ENCODE data around the gene PSPC1.
A peak's percentile ranks its signal among the peaks of the same experiment; 100 is the strongest.
"Not testable (repeated sequence)": the region's sequence is repeated elsewhere in the genome, so short reads cannot be mapped to it uniquely, and the experiment has no call there.

The PSPC1 gene, protein sequence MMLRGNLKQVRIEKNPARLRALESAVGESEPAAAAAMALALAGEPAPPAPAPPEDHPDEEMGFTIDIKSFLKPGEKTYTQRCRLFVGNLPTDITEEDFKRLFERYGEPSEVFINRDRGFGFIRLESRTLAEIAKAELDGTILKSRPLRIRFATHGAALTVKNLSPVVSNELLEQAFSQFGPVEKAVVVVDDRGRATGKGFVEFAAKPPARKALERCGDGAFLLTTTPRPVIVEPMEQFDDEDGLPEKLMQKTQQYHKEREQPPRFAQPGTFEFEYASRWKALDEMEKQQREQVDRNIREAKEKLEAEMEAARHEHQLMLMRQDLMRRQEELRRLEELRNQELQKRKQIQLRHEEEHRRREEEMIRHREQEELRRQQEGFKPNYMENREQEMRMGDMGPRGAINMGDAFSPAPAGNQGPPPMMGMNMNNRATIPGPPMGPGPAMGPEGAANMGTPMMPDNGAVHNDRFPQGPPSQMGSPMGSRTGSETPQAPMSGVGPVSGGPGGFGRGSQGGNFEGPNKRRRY

DNA sequence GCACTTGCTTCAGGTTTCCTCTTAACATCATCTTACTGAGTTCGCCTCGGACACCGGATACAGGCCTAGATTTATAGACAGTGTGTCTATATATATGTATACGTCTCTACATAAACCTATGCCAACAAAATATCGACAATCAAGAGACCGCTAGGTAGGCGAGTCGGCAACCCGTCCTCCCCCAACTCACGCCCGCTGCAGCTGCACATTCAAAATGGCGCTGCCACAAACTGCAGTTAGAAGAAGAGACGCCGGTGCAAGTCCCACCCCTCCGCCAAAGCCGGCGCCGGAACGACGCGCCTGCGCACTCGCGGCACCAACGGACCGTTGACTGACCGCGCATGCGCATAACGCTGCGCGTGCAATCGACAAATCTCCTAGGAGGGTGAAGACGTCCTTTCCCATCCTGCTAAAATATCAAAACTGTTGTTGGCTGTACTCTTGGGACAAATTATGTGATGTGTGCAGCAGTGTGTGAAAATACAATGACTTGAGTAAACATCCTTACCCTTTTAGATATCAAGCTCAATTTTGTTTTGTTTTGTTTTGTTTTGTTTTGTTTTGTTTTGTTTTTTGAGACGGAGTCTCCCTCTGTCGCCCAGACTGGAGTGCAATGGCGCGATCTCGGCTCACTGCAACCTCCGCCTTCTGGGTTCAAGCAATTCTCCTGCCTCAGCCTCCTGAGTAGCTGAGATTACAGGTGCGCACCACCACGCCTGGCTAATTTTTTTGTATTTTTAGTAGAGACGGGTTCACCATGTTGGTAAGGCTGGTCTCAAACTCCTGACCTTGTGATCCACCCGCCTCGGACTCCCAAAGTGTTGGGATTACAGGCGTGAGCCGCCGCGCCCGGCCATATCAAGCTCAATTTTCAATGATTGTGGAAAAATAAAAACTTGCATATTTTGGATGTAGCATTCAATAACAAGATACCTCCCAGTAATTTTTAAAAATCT, at the start of gene PSPC1:
Gene PSPC1, minus strand, starts transcription at position 219 of the 956 bp plus-strand sequence. Its CDS starts 188 bp downstream, at position 31.
- DNase-seq (ENCODE audit: low read depth in 2 of 2) = peak; percentile 91 to 92

DNA sequence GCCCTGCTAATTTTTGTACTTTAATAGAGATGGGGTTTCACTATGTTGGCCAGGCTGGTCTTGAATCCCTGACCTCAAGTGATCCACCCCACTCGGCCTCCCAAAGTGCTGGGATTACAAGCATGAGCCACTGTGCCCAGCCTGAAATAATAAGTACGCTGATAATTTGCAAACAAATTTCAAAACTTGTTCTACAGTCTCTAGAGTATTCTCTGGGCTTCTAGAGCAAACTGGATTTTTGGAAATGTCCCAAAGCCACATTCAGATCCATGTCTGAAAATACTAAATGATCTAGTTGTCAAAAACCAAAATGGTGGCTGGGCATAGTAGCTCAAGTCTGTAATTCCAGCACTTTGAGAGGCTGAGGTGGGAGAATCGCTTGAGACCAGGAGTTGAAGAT, 39.9 kb upstream of the PSPC1 start:
- no peak for DNase-seq (ENCODE audit: low read depth in 2 of 2)

DNA sequence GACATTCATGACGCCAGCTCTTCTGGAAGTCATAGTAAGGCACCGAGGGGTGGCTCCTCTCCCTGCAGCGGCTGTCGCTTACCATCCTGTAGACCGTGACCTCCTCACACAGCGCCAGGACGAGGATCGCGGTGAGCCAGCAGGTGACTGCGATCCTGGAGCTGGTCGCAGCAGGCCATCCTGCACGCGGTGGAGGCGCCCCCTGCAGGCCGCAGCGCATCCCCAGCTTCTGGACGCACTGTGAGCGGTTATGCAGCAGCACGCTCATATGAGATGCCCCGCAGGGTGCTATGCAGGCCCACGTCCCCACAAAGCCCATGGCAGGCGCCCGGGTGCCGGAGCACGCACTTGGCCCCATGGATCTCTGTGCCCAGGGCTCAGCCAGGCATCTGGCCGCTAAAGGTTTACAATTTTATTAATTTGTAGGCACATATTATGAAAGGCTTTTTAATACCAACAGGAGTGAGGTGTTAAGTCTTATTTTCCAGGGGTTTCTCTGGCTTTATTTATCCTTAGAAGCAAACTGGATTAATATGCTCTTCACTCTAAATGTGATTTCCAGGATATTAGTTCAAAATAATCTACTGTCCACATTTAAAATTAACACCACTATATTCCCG, 35.6 kb upstream of the PSPC1 start:
- no peak for DNase-seq (ENCODE audit: low read depth in 2 of 2)

DNA sequence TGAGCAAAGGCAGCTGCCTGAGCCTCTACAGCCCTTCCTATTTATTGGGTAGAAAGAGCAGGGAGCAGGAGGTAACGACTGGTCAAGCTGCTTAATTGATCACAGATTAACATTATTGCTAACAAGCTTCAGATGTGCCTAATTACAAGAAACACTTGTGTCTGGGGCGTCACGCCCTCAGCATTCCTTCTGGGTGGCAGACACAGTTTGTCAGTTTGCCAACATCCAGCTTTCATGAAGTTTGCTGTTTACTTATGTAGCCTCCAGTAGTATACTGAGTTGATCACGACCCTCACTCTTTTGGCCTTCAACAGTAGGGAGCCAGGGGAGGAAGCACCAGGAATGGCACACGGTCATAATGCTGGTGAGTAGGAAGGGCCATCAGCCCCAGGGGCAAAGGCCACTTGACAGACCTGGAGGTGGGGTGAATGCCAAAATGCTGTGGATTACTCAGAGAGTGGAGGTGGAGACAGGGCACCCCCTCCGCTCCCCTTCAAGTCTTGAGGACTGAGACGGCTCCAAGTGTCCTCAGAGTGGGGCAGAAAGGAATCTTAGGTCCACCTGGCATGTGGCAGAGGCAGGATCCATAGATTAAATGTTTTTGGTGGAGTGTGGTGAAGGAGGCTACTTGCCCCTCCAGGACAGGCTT, 34.9 kb upstream of the PSPC1 start:
- DNase-seq (ENCODE audit: low read depth in 2 of 2) = no peak

DNA sequence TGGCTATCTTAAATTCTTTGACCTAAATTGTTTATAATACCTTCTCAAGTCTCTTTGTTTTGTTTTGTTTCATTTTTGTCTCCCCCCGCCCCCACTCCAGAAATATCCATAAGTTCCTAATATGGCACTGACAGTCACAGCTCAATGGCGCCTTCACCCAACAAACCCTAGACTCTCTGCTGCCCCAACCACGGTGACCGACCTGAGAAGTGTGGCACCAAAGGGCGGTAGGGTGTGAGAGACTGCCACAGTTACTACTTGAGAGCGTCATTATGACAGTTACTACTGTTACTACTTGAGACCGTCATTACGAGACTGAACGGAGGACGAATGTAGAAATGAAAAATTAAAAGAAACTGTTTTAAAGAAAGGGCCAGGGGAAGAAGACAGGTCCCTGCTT, 34.4 kb upstream of the PSPC1 start:
- peak in 1 of 2 donors; percentile 4 for DNase-seq (ENCODE audit: low read depth in 2 of 2)

DNA sequence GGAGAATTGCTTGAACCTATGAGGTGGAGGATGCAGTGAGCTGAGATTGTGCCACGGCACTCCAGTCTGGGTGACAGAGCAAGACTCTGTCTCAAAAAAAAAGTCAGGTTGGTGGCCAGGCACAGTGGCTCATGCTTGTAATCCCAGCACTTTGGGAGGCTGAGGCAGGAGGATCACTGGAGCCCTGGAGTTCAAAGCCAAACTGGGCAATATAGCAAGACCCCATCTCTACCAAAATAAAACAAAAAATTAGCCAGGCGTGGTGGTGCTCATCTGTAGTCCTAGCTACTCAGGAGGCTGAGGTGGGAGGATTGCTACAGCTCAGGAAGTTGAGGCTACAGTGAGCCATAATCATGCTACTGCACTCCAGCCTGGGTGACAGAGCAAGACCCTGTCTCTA, 33.1 kb upstream of the PSPC1 start:
- not testable (repeated sequence) for DNase-seq (ENCODE audit: low read depth in 2 of 2)

DNA sequence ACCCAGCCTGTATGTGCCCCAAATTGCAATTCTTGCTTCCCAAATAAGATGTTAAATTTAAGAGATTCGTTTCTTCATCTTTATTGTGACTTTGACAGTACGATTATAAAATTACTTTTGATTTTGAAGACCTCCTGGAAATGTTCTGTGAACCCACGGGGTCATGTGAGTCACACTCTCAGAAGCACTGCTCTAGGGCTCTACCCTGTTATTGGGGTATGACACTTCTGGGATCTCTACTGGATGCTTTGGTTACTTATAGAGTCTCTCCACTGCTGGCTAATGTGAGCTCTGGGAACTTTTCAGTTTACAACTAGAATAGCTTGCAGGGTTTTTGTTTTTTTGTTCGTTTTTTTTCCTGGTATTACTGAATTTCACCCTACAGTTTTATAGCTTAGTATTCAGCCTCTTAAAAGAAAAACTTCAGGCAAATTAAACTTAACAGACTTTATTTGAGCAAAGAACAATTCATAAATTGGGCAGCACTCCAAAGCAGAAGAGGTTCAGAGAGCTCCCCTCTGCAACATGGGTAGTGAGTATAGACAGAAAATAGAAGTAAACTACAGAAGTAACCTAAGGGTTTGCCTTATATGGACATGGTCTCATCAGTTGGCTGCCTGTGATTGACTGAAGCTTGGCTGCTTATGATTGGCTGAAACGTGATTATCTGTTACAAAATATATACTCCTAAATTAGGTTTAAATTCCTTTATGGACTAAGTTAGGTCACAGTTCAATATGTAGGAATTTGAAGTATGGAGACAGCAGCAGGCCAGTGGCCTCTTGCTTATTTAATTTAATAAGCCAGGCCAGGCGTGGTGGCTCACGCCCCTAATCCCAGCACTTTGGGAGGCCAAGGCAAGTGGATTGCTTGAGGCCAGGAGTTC, 28.5 kb upstream of the PSPC1 start:
- no peak for DNase-seq (ENCODE audit: low read depth in 2 of 2)

DNA sequence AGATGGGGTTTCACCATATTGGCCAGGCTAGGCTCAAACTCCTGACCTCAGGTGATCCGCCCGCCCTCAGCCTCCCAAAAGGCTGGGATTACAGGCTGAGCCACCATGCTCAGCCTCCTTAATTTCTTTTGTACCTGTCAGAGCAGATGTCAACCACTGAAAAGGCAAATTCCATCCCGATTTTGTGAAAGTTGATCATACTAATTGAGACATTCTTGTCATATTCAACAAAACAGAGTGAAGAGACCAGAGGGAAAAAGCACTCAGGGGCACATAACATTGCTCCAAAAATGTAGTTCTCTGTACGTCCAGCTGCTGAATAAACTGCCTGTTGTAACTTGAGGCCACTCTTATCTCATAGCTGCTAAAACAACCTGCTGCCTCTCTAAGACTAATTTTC, 27.4 kb upstream of the PSPC1 start:
- no peak for DNase-seq (ENCODE audit: low read depth in 2 of 2)

DNA sequence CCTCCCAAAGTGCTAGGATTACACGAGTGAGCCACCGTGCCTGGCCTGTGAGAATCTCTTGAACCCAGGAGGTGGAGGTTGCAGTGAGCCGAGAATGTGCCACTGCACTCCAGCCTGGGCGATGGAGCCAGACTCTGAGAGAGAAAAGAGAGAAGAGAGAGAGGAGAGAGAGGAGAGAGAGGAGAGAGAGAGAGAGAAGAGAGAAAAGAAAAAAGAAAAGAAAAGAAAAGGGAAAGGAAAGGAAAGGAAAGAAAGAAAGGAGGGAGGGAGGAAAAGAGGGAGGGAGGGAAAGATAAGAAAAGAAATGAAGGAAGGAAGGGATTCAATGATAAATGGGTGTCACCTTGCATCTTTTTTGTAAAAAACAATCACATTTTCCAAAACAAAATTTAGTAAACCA, 23.0 kb upstream of the PSPC1 start:
- no peak for DNase-seq (ENCODE audit: low read depth in 2 of 2)

DNA sequence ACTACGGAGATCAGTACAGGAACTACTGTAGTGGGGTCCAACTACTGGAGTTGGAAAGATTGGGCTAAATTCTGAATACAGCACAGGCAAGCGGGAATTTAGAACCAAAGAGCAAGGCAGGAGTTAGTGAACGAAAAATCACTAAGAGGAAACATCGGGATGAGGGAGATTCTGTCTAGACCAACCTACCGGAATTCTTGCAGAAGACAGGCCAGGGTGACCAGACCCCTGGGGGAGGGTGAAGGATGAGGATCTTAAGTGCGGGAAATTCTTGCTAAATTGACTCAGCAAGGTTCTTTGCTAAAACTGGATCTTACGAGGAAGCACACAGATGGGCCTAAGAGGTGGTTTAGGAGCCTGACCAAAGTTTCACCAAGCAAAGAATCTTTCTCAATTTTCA, 13.2 kb upstream of the PSPC1 start:
- DNase-seq (ENCODE audit: low read depth in 2 of 2) = no peak

DNA sequence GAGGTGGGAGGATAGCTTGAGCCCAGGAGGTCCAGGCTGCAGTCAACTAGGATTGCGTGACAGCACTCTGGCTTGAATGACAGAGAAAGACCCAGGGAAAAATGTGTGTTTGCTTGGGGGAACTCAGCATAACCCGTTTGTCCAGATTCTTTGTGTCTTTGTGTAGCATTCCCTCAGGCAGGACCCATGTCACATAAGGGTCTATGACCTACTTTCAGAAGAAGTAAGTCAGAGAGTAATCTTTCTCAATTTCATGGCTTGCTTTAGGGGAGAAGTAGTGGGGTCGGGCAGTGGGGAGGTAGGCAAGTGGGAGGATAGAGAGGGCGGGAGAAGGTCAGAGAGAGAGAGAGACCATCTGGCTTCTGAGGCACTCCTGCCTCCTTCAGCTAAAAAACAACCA, 11.9 kb upstream of the PSPC1 start:
- DNase-seq (ENCODE audit: low read depth in 2 of 2) = no peak

DNA sequence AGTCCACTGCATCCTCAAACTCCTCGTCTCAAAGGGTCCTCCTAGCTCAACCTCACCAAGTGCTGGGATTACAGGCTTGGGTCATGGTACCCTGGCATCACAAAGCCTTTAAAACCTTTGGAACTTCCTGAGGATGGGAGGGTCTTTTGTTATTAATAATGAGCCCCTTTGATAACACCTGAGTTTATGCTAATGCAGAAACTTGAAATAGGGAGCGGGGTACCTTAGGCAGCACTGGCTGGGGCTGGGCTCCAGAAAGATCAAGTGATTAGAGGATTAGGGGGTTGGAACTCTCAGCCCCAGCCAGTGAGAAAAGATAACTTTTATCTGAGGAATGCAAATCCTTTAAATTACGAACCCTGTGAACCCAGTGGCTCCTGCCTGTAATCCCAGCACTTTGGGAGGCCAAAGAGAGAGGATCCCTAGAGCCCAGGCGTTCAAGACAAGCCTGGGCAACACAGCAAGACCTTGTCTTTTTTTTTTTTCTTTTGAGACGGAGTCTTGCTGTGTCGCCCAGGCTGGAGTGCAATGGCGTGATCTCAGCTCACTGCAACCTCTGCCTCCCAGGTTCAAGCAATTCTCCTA, 9.3 kb upstream of the PSPC1 start:
- no peak for DNase-seq (ENCODE audit: low read depth in 2 of 2)

DNA sequence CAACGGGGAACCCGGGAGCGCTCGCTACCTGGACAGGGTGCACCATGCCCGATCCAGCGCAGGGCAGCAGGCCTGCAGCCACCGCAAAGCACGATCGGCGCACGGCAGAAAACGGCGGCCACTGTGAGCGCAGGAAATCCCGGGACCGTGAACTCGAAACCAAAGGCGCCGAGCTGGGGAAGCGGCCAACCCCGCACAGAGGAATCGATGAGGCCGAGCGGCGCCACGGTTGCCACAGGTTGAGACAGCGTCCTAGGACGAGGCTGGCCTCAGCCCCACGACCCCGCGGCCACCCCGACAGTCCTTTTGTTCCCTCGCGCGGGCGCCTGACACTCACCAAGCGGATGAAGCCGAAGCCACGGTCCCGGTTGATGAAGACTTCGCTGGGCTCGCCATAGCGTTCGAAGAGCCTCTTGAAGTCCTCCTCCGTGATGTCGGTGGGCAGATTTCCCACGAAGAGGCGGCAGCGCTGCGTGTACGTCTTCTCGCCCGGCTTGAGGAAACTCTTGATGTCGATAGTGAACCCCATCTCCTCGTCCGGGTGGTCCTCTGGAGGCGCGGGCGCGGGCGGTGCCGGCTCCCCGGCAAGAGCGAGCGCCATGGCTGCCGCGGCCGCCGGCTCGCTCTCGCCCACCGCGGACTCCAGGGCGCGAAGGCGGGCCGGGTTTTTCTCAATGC, 557 bp downstream of the PSPC1 start:
- DNase-seq (ENCODE audit: low read depth in 2 of 2) = peak; percentile 7 to 27

DNA sequence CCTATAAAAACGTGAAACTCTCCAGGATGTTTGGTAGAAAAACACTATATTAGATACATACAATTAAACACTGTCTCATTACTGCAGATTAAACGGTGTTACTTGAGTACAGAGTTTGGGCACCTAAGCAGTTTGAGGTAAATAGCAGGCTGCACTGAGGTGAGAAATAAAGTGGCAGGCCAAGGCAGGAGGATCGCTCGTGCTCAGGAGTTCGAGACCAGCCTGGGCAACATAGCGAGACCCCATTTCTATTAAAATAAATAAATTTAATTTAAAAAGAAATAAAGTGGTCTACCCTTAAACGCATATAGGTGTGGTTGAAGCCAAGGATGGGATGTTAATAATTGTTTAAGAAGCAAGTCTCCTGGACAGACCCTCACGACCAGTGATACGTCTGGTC, 1.2 kb downstream of the PSPC1 start:
- no peak for DNase-seq (ENCODE audit: low read depth in 2 of 2)

DNA sequence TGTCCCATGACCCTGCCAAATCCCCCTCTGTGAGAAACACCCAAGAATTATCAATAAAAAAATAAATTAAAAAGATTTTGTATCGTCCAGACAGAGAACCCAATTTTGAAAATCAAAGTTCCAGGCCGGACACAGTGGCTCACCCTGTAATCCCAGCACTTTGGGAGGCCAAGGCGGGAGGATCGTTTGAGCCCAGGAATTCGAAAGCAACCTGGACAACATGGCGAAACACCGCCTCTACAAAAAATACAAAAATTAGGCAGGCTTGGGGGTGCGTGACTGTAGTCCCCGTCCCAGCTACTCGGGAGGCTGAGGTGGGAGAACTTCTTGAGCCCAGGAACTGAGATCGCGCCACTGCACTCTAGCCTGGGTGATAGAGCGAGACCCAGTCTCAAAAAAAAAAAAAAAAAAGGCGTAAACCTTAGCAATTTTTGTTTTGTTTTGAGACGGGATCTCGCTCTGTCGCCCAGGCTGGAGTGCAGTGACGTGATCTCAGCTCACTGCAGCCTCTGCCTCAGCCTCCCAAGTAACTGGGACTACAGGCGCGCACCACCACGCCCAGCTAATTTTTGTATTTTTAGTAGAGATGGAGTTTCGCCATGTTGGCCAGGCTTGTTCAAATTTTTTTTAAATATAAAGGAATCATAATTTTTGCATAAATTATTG, 1.9 kb downstream of the PSPC1 start:
- not testable (repeated sequence) for DNase-seq (ENCODE audit: low read depth in 2 of 2)

DNA sequence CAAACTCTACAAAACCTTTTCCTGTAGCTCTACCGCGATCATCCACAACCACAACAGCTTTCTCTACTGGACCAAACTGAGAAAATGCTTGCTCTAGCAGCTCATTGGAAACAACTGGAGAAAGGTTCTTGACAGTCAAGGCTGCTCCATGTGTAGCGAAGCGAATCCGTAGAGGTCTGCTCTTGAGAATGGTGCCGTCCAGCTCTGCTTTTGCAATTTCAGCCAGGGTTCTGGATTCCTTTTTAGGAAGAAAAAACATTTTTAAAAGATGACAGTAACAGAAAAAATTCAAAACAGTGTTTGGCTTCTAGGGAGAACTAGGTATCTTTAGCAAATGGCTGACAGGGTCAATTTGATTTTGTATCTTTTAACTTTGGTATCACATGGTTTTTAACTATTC, 10.4 kb downstream of the PSPC1 start:
- no peak for DNase-seq (ENCODE audit: low read depth in 2 of 2)

DNA sequence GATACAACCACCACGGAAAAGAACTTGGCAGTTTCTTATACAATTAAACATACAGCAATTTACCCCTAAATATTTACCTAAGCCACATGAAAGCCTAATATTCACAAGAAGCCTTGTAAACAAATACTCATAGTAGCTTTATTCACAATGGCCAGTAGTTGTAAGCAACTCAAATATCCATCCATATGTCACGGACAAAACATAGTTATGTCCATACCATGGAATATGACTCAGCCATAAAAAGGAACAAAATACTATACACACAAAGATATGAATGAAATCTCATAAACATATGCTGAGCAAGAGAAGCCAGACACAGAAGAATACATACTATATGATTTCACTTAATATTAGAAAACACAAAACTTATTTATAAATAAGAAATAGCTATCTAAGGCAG, 12.9 kb downstream of the PSPC1 start:
- DNase-seq (ENCODE audit: low read depth in 2 of 2) = no peak

DNA sequence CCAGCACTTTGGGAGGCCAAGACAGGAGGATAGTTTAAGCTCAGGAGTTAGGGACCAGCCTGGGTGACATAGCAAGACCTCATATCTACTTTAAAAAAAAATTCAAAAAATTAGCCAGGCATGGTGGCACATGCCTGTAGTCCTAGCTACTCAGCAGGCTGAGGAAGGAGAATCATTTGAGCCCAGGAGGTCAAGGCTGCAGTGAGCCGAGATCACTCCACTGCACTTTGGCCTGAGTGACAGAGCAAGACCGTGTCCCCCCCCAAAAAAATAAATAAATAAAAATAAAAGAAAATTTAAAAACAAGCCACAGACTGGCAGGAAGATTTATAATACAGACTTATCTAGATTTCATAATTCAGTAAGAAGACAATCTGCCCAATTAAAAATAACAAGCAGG, 14.8 kb downstream of the PSPC1 start:
- DNase-seq (ENCODE audit: low read depth in 2 of 2) = no peak

DNA sequence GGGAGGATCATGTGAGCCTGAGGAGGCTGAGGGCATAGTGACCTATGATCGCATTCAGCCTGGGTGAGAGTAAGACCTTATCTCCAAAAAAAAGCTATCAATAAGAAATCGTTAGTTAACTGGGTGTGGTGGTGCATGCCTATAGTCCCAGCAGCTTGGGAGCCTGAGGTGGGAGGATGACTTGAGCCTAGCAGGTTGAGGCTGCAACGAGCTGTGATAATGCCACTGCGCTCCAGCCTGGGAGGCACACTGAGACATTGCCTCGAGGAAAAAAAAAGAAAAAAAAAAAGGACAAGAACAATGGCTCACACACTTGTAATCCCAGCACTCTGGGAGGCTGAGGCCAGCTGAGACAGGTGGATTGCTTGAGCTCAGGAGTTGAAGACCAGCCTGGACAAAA, 16.2 kb downstream of the PSPC1 start:
- no peak for DNase-seq (ENCODE audit: low read depth in 2 of 2)
